Activated B cell treated with CpG ODN at 0.5 μM for 24 hours (primary cell): Measurements from ENCODE around the gene LGALS8. TPM values are rescaled to one million over a fixed set of nuclear protein-coding genes. Genes with fewer than 3 reads are reported as not detected.

Experiments used
- ATAC-seq: fragments of 200-7000 bp; cut with Tn5 transposase; one replicate; pipeline ENCODE4 v1.10.0; 2021; ENCODE audit warnings: low read depth, mild to moderate bottlenecking, moderate library complexity
- CTCF ChIA-PET: fragments of 350-600 bp; sonication (Branson Sonifier 250); formaldehyde crosslinking; loops from one replicate; lab custom pipeline; 2021; ENCODE audit warnings: antibody characterized with exemption; lab: Charles Lee
- POLR2A ChIA-PET: fragments of 350-600 bp; sonication (Branson Sonifier 250); formaldehyde crosslinking; loops from one replicate; lab custom pipeline; 2021; ENCODE audit warnings: antibody characterized with exemption; lab: Charles Lee
- DNase-seq: peaks from one replicate; pipeline ENCODE4 v3.0.0; 2022
- H3K27ac Mint-ChIP-seq: one replicate; pipeline ENCODE4 v1.8.0; 2020; ENCODE audit warnings: mixed read lengths
- H3K27me3 Mint-ChIP-seq: one replicate; pipeline ENCODE4 v1.8.0; 2021; ENCODE audit warnings: mixed read lengths
- H3K36me3 Mint-ChIP-seq: one replicate; pipeline ENCODE4 v1.8.0; 2021; ENCODE audit warnings: low read depth, mixed read lengths
- H3K4me1 Mint-ChIP-seq: one replicate; pipeline ENCODE4 v1.8.0; 2021; ENCODE audit warnings: mixed read lengths
- H3K4me3 Mint-ChIP-seq: one replicate; pipeline ENCODE4 v1.8.0; 2020; ENCODE audit warnings: mild to moderate bottlenecking, mixed read lengths
- H3K9me3 Mint-ChIP-seq: one replicate; pipeline ENCODE4 v1.8.0; 2020; ENCODE audit warnings: mixed read lengths
- intact Hi-C: fragments of 100-400 bp; cut with micrococcal nuclease; formaldehyde crosslinking; loops from one replicate; pipeline ENCODE4 v1.15.1; 2024
- total RNA-seq: library from RNA; stranded (reverse); gene quantifications from 2 replicates; pipeline ENCODE4 v1.2.3, GENCODE V29; 2022
- TF ChIP-seq, protein P1 (sequence below): fragments of 200-600 bp; IDR thresholded peaks from one replicate; pipeline ENCODE4 v1.8.0; 2022; ENCODE audit warnings: antibody characterized with exemption, mild to moderate bottlenecking

LGALS8 gene
- total RNA-seq, 1 donor from 2014 or later = 37.4 TPM

DNA sequence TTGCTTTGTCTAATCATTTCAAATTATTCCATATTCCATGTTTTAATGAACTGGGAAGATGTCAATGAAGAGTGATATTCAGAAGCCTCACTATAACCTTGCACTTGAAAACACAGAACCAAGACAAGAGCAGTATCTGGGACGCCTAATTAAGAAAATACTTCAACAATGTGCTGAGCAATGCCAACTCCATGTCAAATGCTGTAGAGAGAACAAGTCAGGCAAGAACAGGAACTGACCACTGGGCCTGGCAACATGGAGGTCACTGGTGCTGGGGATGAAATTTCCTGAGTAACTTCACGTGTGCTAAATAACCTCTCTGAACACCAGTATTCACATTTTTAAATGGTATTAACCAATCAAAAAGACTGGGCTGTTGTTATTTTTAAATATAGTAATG lies 57.7 kb downstream of the LGALS8 start:
- TF ChIP-seq, protein P1, sequence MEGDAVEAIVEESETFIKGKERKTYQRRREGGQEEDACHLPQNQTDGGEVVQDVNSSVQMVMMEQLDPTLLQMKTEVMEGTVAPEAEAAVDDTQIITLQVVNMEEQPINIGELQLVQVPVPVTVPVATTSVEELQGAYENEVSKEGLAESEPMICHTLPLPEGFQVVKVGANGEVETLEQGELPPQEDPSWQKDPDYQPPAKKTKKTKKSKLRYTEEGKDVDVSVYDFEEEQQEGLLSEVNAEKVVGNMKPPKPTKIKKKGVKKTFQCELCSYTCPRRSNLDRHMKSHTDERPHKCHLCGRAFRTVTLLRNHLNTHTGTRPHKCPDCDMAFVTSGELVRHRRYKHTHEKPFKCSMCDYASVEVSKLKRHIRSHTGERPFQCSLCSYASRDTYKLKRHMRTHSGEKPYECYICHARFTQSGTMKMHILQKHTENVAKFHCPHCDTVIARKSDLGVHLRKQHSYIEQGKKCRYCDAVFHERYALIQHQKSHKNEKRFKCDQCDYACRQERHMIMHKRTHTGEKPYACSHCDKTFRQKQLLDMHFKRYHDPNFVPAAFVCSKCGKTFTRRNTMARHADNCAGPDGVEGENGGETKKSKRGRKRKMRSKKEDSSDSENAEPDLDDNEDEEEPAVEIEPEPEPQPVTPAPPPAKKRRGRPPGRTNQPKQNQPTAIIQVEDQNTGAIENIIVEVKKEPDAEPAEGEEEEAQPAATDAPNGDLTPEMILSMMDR = no peak
- intact Hi-C loops = no loop called here
- no peak overlapping the region for H3K4me3 Mint-ChIP-seq
- POLR2A ChIA-PET = no interaction called here
- H3K36me3 Mint-ChIP-seq = peaks cover 87% of the 10 kb centered on the region
- H3K4me1 Mint-ChIP-seq = no peaks in the 10 kb centered on the region
- no peak overlapping the region for H3K27ac Mint-ChIP-seq
- CTCF ChIA-PET = no interaction called here
- ATAC-seq = no peak
- no peaks in the 10 kb centered on the region for H3K27me3 Mint-ChIP-seq
- H3K9me3 Mint-ChIP-seq = no peaks in the 10 kb centered on the region
- no peak for DNase-seq

DNA sequence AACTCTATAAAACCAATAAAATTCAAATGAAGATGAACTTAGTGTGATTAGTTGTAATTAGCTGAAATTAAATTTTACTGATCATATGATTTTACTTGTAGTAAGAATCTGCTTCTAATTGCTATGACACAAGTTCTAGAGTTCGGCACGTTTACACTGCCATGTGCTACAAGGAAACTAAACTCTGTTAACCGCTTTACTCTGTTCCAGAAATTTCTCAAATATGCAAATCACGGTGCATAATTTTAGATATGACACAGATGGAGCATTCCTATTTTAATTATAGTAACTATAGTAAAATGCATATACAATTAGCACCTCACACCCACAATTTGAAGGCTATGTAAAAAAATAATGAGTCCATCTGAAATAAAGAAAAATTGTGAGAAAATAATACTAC lies 65.7 kb downstream of the LGALS8 start:
- Mint-ChIP-seq H3K27ac (no peak overlapping the region), H3K4me3 (no peak overlapping the region), H3K4me1 (no peaks in the 10 kb centered on the region), H3K36me3 (peaks cover 90% of the 10 kb centered on the region), H3K27me3 (no peaks in the 10 kb centered on the region), H3K9me3 (no peaks in the 10 kb centered on the region)
- intact Hi-C loops = loop anchor here (5.0 kb wide), 1 partner anchor 37 kb away; no protein-coding TSS in a partner anchor
- ATAC-seq (no peak), DNase-seq (no peak)
- CTCF ChIA-PET = no interaction called here
- POLR2A ChIA-PET = no interaction called here
- TF ChIP-seq, protein P1 = no peak

DNA sequence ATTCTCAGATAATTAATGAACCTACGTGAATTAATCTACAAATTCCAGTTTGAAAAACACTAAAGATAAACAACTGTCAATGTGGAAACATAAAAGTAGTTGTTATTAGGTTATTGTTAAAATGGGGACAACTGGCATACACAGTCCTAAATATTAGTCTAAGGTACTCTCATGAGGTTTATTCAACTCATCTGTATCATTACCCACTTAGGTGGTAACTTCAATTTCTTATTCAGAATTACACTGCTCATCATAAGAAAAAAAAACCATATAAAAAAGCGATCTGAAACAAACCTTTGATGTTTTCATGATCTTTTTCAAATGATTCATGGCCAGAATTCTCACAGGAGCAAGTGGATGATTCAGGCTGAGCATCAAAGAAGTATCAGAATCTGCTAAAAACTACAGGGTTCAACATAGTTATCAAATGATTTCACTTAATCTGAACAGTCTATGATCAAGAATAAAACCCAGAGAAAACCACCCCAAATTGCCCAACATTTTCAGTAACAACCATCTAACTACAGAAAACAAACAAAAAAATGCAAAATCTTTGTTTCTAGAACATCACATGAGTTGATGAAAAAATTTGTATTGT lies 66.9 kb downstream of the LGALS8 start:
- no peaks in the 10 kb centered on the region for H3K27me3 Mint-ChIP-seq
- no peaks in the 10 kb centered on the region for H3K9me3 Mint-ChIP-seq
- no peak for DNase-seq
- TF ChIP-seq, protein P1 = no peak
- no peaks in the 10 kb centered on the region for H3K4me1 Mint-ChIP-seq
- H3K36me3 Mint-ChIP-seq = peaks cover 86% of the 10 kb centered on the region
- H3K4me3 Mint-ChIP-seq = no peak overlapping the region
- no peak overlapping the region for H3K27ac Mint-ChIP-seq
- ATAC-seq = no peak
- CTCF ChIA-PET = no interaction called here
- POLR2A ChIA-PET = no interaction called here
- intact Hi-C loops = no loop called here

DNA sequence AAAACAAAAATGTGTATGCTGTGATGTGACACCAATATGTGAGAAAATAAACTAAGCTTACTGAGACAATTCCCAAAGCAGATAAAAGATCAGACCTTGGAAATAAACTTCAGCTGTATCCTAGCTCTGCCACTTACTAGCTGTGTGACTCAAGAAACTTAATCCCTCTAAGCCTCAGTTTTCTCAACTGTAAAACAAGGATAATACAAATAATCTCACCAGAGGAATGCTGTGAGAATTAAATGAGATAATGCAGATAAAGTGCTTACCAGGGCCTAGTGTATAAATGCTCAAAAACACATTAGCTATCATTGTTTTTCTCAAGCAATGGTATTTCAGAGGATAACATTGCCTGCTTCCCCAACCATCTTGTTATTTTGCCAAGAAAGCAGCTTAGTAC lies 78.4 kb downstream of the LGALS8 start:
- ATAC-seq = no peak
- no peak for DNase-seq
- Mint-ChIP-seq H3K4me1 (peaks cover 26% of the 10 kb centered on the region), H3K9me3 (no peaks in the 10 kb centered on the region), H3K4me3 (no peak overlapping the region), H3K27ac (no peak overlapping the region), H3K27me3 (no peaks in the 10 kb centered on the region), H3K36me3 (peaks cover 57% of the 10 kb centered on the region)
- intact Hi-C loops = loop anchor here (10.0 kb wide), 1 partner anchor 1097 kb away; the partner anchor contains the start of gene B3GALNT2
- ChIA-PET CTCF (interaction anchor here (0.7 kb wide), 1 partner anchor 14 kb away, joined by 3 read pairs; no protein-coding TSS in a partner anchor), POLR2A (no interaction called here)
- TF ChIP-seq, protein P1 = no peak

Other genes with a start within 250 kb of the LGALS8 start
- gene ERO1B, start 242.0 kb upstream of the LGALS8 start, total RNA-seq = 13.2 and 17.5 TPM in 2 replicates
- gene EDARADD, start 129.7 kb upstream of the LGALS8 start, total RNA-seq = not detected in 2 replicates
- gene HEATR1, start 80.5 kb downstream of the LGALS8 start, total RNA-seq = 69.3 and 78.5 TPM in 2 replicates
- not detected in 2 replicates for gene ACTN2, start 162.5 kb downstream of the LGALS8 start, total RNA-seq